Body of pancreas (tissue), 4 donors: ENCODE results near the gene DNAJA4.

Experiments used
- POLR2A ChIP-seq, 3 donors: fragments of 450-650 bp; IDR thresholded peaks; one replicate each; pipeline ENCODE4 v1.6.1; 2016; ENCODE audit warnings: antibody characterized with exemption in 3 of 3, mild to moderate bottlenecking in 2 of 3
- TF ChIP-seq, protein P1 (sequence below), 7 experiments: fragments of 450-650 bp in 4 of 7; fragments of 200-600 bp in 3 of 7; sonication (generic) in 3 of 7; IDR thresholded peaks; one replicate each; pipeline ENCODE4 v1.5.1; 2016 to 2019; ENCODE audit warnings: antibody characterized with exemption in 7 of 7

GRCh38 chr15:78239811-78240210, 24.6 kb upstream of the DNAJA4 start:
- TF ChIP-seq, protein P1, sequence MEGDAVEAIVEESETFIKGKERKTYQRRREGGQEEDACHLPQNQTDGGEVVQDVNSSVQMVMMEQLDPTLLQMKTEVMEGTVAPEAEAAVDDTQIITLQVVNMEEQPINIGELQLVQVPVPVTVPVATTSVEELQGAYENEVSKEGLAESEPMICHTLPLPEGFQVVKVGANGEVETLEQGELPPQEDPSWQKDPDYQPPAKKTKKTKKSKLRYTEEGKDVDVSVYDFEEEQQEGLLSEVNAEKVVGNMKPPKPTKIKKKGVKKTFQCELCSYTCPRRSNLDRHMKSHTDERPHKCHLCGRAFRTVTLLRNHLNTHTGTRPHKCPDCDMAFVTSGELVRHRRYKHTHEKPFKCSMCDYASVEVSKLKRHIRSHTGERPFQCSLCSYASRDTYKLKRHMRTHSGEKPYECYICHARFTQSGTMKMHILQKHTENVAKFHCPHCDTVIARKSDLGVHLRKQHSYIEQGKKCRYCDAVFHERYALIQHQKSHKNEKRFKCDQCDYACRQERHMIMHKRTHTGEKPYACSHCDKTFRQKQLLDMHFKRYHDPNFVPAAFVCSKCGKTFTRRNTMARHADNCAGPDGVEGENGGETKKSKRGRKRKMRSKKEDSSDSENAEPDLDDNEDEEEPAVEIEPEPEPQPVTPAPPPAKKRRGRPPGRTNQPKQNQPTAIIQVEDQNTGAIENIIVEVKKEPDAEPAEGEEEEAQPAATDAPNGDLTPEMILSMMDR (IDR thresholded peaks at IDR 0.05): no peak
- TF ChIP-seq POLR2A (IDR thresholded peaks at IDR 0.05): no peak
